IPS-20b (cell line): ENCODE data around the gene GHRL.

ENCODE experiments used
- H3K27ac ChIP-seq: one replicate; pipeline ENCODE4 v1.5.1; 2013; ENCODE audit warnings: low read length
- H3K27me3 ChIP-seq: 2 replicates; pipeline ENCODE4 v1.6.1; 2013; ENCODE audit warnings: mild to moderate bottlenecking, low read length, inconsistent platforms; ENCODE audit not compliant: insufficient read depth
- H3K36me3 ChIP-seq: 2 replicates; pipeline ENCODE4 v1.6.1; 2013; ENCODE audit warnings: low read depth, mild to moderate bottlenecking, inconsistent platforms, low read length, moderate library complexity; ENCODE audit not compliant: insufficient read depth
- H3K4me1 ChIP-seq: 2 replicates; pipeline ENCODE4 v1.6.1; 2013; ENCODE audit warnings: mild to moderate bottlenecking, control low read depth, inconsistent platforms, low read length, moderate library complexity; ENCODE audit not compliant: insufficient read depth
- H3K4me3 ChIP-seq: 2 replicates; pipeline ENCODE4 v1.5.1; 2013; ENCODE audit warnings: mild to moderate bottlenecking, low read length, inconsistent platforms
- H3K9ac ChIP-seq: 2 replicates; pipeline ENCODE4 v1.6.1; 2013; ENCODE audit warnings: low read depth, mild to moderate bottlenecking, inconsistent platforms, low read length, moderate library complexity
- H3K9me3 ChIP-seq: 2 replicates; pipeline ENCODE4 v1.6.1; 2013; ENCODE audit warnings: mild to moderate bottlenecking, low read depth, low read length, inconsistent platforms; ENCODE audit not compliant: insufficient read depth

The GHRL gene

DNA sequence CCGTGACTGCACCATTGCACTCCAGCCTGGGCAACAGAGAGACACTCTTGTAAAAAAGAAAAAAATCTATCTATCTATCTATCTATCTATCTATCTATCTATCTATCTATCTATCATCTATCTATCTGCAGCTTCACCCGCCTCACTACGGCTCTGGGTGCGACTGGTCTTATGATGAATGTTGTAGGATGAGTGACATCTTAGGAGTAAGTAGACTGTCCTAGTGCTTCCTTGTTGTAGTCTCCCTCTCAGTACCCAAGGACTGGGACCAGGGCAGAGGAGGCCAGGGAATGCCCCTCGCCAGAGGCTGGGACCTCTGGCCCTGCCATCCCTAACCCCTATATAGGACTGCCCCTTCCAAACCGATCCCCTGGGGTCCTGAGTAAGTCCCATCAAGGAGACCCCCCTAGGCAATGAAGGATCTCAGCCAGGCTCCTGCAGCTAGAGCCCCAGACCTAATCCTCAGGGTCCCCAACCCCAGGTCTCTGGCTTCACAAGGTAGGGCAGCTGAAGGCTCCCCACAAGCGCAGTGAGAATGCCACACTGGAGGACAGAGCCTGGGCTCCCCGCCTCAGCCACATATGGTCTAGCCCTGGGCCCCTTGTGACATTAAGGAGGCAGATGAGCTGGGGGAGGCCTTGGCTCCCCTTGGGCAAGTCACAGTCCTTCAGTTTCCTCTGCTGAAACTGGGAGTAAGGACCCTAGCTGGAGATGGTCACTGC lies 29.0 kb upstream of the GHRL start:
- Histone ChIP-seq H3K36me3 (peaks cover 26% of the 10 kb centered on the region), H3K27me3 (peaks cover 17% of the 10 kb centered on the region), H3K4me3 (no peak overlapping the region), H3K9me3 (no peaks in the 10 kb centered on the region), H3K27ac (no peak overlapping the region), H3K9ac (no peak overlapping the region), H3K4me1 (no peaks in the 10 kb centered on the region)

DNA sequence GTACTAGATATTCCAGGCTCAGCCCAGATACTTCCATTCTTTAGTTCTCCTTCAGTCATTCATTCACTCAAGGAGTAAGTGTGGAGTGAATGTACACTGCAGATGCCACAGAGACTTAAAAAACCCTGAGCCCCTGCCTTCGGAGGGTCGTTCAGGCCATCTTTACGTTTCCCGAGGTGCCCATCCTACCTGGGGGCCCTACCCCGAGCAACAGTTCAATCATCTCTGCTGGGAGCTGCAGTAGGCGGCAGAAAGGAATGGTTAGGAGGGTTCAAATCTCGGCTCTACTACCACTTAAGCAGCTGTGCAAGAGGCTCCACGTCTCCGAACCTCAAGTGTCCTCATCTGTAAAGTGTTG lies 27.6 kb upstream of the GHRL start:
- peak overlapping the region; percentile 64 for H3K27ac ChIP-seq

DNA sequence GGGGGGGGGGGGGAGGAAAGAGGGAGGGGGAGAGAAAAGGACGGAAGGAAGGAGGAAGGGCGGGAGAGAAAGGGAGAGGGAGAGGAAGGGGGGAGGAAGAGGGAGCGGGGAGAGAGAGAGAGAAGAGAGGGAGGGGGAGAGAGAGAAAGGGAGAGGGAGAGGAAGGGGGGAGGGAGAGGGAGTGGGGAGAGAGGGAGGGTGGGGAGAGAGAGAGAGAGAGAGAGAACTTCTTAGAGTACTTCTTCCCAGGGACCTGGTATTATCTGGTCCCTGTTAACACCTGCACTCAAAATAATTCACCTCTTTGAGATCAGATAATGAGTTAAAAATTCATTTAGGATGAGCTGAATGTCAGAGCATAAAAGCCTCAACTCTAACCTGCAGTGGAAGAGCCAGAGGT lies 27.1 kb upstream of the GHRL start:
- Histone ChIP-seq H3K4me3 (peak overlapping the region; percentile 100), H3K27me3 (no peaks in the 10 kb centered on the region), H3K9ac (peak overlapping the region; percentile 97), H3K9me3 (no peaks in the 10 kb centered on the region), H3K27ac (no peak overlapping the region), H3K4me1 (no peaks in the 10 kb centered on the region), H3K36me3 (peaks cover 45% of the 10 kb centered on the region)

More for the DNA sequence above, 27.6 kb upstream of the GHRL start:
- no peaks in the 10 kb centered on the region for H3K9me3 ChIP-seq
- peak overlapping the region; percentile 100 for H3K4me3 ChIP-seq
- H3K36me3 ChIP-seq = peaks cover 41% of the 10 kb centered on the region
- H3K27me3 ChIP-seq = peaks cover 2% of the 10 kb centered on the region; the same call in 1 of the 2 replicates
- peak overlapping the region; percentile 97 for H3K9ac ChIP-seq
- no peaks in the 10 kb centered on the region for H3K4me1 ChIP-seq

DNA sequence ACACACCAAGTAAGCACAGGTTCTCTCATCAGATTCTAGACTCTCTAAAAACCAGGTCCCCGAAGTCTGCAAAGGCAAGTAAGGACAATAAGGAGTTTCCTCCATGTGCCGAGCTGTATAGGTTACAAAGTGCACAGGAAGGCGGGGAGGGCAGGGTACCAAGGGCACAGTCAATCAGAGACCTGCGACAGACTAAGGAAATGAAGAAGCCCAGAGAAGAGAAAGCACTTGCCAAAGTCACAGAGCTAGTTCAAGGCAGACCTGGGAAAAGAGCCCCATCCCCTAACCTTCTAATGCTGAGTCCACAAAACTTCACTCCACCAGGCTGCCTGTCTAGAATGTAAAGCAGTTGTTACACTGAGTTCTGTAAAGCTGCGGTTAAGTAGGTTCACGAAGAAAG lies 26.5 kb upstream of the GHRL start:
- no peak overlapping the region for H3K9ac ChIP-seq
- H3K27ac ChIP-seq = no peak overlapping the region
- no peaks in the 10 kb centered on the region for H3K9me3 ChIP-seq
- peak overlapping the region; percentile 51 for H3K4me3 ChIP-seq
- no peaks in the 10 kb centered on the region for H3K27me3 ChIP-seq
- peaks cover 50% of the 10 kb centered on the region for H3K36me3 ChIP-seq
- H3K4me1 ChIP-seq = no peaks in the 10 kb centered on the region

DNA sequence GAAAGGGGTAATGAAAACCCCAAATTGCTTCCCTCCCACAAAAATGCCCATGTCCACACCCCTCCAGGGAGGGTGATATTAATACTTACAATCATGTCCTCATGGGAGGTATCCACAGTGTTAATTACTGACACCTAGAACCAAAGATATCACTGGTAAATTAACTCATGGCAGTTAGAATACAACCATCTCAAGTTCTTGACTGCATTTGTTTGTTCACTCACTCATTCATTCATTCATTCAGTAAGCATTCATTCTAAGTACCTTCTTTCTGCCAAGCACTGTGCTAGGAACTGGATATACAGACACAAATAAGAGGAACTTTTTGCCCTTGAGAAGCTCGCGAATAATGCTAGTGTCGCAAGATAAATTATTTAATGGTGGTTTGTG lies 25.2 kb upstream of the GHRL start:
- no peaks in the 10 kb centered on the region for H3K9me3 ChIP-seq
- no peak overlapping the region for H3K4me3 ChIP-seq
- H3K27me3 ChIP-seq = no peaks in the 10 kb centered on the region
- no peak overlapping the region for H3K27ac ChIP-seq
- peaks cover 63% of the 10 kb centered on the region for H3K36me3 ChIP-seq
- no peak overlapping the region for H3K9ac ChIP-seq
- no peaks in the 10 kb centered on the region for H3K4me1 ChIP-seq

DNA sequence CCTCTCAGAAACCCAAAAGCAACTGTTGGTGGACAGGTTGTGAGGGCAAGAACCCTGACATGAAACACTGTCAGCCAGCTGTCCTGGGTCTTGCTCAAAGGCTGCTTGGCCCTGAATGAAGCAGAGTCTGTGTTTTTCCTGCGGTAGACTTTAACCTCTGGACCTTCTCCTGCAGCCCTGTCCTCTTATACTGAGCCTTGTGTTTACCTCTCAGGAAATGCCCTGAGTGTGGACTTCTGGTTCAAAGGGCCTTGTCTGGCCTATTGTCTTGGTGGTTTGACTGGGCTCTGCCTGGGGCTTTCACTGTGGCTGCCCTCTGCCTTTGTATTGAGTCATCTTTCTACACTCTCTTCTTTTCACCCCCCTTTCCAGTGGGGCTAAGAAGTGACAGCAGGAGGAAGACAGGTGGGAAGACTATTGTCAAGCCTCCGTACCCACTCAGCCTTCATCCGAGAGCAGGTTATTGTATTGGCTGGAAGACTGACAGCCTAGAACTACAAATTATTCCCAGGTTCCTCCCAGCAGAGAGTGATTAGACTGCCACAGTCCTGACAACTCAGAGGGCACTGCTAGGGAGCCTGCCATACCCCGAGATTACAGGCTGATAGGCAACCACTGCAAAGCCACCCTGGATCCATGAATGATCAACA lies 24.7 kb upstream of the GHRL start:
- no peaks in the 10 kb centered on the region for H3K4me1 ChIP-seq
- H3K4me3 ChIP-seq = no peak overlapping the region
- H3K9me3 ChIP-seq = no peaks in the 10 kb centered on the region
- no peak overlapping the region for H3K27ac ChIP-seq
- H3K27me3 ChIP-seq = no peaks in the 10 kb centered on the region
- peaks cover 68% of the 10 kb centered on the region for H3K36me3 ChIP-seq
- H3K9ac ChIP-seq = no peak overlapping the region

DNA sequence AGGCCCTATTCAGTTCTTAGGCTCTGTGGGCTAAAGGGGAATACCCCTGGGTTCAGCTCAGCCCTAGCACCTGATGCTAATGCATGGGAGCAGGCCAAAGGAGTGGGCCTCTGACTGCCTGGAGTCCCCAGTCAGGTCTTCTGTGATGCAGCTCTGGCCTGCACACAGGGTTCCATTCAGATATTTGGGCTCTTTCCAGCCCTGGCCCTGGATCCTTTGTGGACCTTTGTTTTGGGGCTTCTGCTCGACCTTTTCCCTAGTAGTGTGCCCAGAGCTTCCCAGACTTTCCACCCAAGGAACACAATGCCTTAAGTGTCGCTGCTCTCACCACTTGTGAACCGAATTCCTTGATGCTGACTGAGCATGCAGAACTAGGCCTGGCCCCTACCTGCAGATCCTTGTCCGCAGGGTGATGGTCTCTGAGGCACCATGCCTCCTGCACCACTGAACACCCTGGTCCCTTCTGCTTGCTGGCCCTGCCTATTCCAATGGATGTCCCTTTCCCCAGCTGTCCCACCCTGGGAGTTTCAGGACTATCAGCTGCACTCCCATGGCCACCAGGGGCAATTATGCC lies 23.1 kb upstream of the GHRL start:
- Histone ChIP-seq H3K4me1 (no peaks in the 10 kb centered on the region), H3K36me3 (peaks cover 84% of the 10 kb centered on the region)

DNA sequence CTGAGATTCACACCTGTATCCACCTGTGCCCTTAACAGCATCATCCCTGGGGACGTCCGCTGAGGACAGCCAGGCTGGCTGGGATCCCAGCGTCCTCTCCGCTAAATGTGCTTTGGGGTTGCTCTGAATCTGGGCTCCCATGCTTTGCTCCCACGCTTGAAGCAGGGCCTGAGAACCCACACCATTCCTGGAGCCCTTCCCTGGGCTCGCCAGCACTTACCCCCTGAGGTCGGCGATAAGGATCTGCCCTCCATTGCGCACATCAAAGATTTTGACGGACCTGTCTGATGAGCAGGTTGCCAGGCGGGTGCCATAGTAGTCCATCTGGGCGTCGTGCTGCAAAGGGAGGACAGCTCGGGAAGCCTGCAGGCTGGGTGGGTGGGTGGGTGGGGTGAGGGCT lies 22.4 kb upstream of the GHRL start:
- H3K4me3 ChIP-seq = no peak overlapping the region
- H3K36me3 ChIP-seq = peaks cover 91% of the 10 kb centered on the region
- H3K9me3 ChIP-seq = no peaks in the 10 kb centered on the region
- H3K9ac ChIP-seq = no peak overlapping the region
- no peak overlapping the region for H3K27ac ChIP-seq
- no peaks in the 10 kb centered on the region for H3K4me1 ChIP-seq
- H3K27me3 ChIP-seq = no peaks in the 10 kb centered on the region

More for the DNA sequence above, 23.1 kb upstream of the GHRL start:
- H3K27ac ChIP-seq = no peak overlapping the region
- H3K27me3 ChIP-seq = no peaks in the 10 kb centered on the region
- no peak overlapping the region for H3K9ac ChIP-seq
- no peak overlapping the region for H3K4me3 ChIP-seq
- H3K9me3 ChIP-seq = no peaks in the 10 kb centered on the region

DNA sequence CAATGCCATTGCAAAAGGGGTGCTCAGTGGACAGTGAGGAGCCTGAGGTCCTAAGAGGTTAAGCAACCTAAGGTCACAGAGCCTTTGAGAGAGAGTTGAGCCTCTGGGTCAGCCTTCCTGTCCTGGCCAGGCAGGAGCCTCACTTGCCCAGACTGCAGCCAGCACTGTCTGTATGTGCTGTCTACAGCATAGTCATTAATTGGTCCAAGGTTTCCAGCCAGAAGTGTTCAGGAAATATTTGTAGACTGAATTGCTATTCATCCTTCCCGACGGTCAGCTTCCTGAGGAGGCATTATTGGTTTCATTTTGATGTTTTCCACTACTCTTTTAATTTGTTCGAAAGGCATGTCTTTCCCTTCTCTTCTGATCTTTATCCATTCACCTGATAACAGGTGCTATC lies 20.1 kb upstream of the GHRL start:
- Histone ChIP-seq H3K36me3 (peaks cover 94% of the 10 kb centered on the region), H3K27ac (no peak overlapping the region), H3K9me3 (no peaks in the 10 kb centered on the region), H3K27me3 (no peaks in the 10 kb centered on the region), H3K9ac (no peak overlapping the region), H3K4me1 (no peaks in the 10 kb centered on the region), H3K4me3 (no peak overlapping the region)

DNA sequence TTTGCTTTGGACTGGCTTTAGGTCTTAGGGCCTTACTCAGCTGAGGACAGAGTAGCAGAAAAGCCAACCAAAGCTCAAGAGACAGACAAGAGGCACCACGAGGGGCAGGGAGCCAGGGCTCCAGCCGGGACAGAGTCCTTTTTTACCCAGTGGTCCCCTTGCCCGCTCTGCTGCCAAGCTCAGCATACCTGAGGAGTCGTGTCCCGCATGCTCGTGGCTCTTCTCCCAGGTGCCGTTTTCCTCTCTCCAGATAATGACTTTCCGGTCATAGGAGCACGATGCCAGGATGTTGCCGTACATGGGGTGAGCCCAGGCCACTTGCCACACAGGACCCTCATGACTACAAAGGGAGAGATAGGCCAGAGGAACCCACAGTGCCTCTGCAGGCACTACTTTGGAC lies 19.6 kb upstream of the GHRL start:
- H3K4me3 ChIP-seq = no peak overlapping the region
- peaks cover 94% of the 10 kb centered on the region for H3K36me3 ChIP-seq
- H3K4me1 ChIP-seq = no peaks in the 10 kb centered on the region
- no peak overlapping the region for H3K27ac ChIP-seq
- H3K9ac ChIP-seq = no peak overlapping the region
- H3K27me3 ChIP-seq = no peaks in the 10 kb centered on the region
- H3K9me3 ChIP-seq = no peaks in the 10 kb centered on the region

DNA sequence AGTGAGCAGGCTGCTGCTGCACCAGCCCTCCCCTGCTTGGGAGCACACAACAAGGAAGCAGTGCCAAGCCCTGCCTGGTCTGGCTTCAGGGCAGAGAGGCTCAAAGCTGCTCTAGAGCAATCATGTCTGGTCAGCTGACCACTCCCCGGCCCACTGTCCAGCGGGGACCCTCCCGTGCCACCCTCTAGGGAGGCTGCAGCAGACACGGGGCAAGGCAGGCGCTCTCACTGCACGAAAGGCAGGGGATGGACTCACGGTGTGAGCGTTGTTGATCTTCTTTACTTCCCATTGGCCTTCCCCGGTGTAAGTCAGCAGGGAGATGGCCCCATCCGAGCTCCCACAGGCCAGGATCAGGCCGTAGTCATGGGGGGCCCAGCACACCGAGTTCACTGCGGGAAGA lies 19.0 kb upstream of the GHRL start:
- Histone ChIP-seq H3K4me3 (no peak overlapping the region), H3K27me3 (no peaks in the 10 kb centered on the region), H3K27ac (no peak overlapping the region), H3K9me3 (no peaks in the 10 kb centered on the region), H3K36me3 (peaks cover 93% of the 10 kb centered on the region), H3K4me1 (no peaks in the 10 kb centered on the region), H3K9ac (no peak overlapping the region)

DNA sequence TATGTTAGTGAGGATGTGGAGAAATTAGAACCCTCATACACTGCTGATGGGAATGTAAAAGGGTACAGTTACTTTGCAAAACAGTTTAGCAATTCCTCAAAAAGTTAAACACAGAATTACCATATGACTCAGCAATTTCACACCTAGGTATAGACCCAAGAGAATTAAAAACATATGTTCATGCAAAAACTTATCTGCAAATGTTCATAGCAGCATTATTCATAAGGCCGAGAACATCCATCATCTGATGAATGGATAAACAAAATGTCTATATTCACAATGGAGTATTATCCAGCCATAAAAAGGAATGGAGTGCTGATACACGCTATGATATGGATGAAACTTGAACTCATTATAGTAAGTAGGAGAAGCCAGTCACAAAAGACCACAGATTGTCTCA lies 17.8 kb upstream of the GHRL start:
- no peaks in the 10 kb centered on the region for H3K4me1 ChIP-seq
- H3K9ac ChIP-seq = no peak overlapping the region
- H3K27ac ChIP-seq = no peak overlapping the region
- peaks cover 92% of the 10 kb centered on the region for H3K36me3 ChIP-seq
- H3K9me3 ChIP-seq = no peaks in the 10 kb centered on the region
- H3K27me3 ChIP-seq = no peaks in the 10 kb centered on the region
- no peak overlapping the region for H3K4me3 ChIP-seq
